HG03045 (cell line): ENCODE data around the gene PIP5K1B.
A peak's percentile ranks its signal among the peaks of the same experiment; 100 is the strongest.
"Not testable (repeated sequence)": the region's sequence is repeated elsewhere in the genome, so short reads cannot be mapped to it uniquely, and the experiment has no call there.

ENCODE experiments used
- ATAC-seq: cut with Tn5 transposase; IDR thresholded peaks from one replicate; pipeline ENCODE4 v1.9.1; 2021; ENCODE audit warnings: mild to moderate bottlenecking, moderate library complexity; ENCODE audit not compliant: unreplicated experiment

The PIP5K1B gene

GRCh38 chr9:68704814-68705530 lies at the start of gene PIP5K1B:
Gene PIP5K1B, plus strand, starts transcription at chr9:68705240. Its CDS starts 117,375 bp downstream, at chr9:68822615.
- ATAC-seq, result peak; percentile 80

- no peak for ATAC-seq
These were observed 41.0 kb upstream of the PIP5K1B start for GRCh38 chr9:68664036-68664435.

- ATAC-seq, result no peak
These were observed 36.9 kb upstream of the PIP5K1B start for GRCh38 chr9:68668127-68668526.

- no peak for ATAC-seq
These were observed 35.8 kb upstream of the PIP5K1B start for GRCh38 chr9:68669218-68669617.

- no peak for ATAC-seq
These were observed 32.8 kb upstream of the PIP5K1B start for GRCh38 chr9:68672215-68672614.

GRCh38 chr9:68672625-68673024 lies 32.4 kb upstream of the PIP5K1B start:
- no peak for ATAC-seq

- no peak for ATAC-seq
These were observed 26.6 kb upstream of the PIP5K1B start for GRCh38 chr9:68678430-68678829.

- ATAC-seq, result no peak
These were observed 21.6 kb upstream of the PIP5K1B start for GRCh38 chr9:68683433-68683832.

- no peak for ATAC-seq
These were observed 19.8 kb upstream of the PIP5K1B start for GRCh38 chr9:68685213-68685612.

- peak; percentile 79 for ATAC-seq
These were observed 19.3 kb upstream of the PIP5K1B start for GRCh38 chr9:68685770-68686169.

- ATAC-seq, result no peak
These were observed 15.0 kb upstream of the PIP5K1B start for GRCh38 chr9:68690088-68690487.

- no peak for ATAC-seq
These were observed 12.5 kb upstream of the PIP5K1B start for GRCh38 chr9:68692519-68692918.

GRCh38 chr9:68694125-68694524 lies 10.9 kb upstream of the PIP5K1B start:
- ATAC-seq, result no peak

GRCh38 chr9:68697851-68698250 lies 7.2 kb upstream of the PIP5K1B start:
- no peak for ATAC-seq

GRCh38 chr9:68698943-68699509 lies 6.0 kb upstream of the PIP5K1B start:
- no peak for ATAC-seq

GRCh38 chr9:68699625-68700024 lies 5.4 kb upstream of the PIP5K1B start:
- not testable (repeated sequence) for ATAC-seq

- ATAC-seq, result no peak
These were observed 2.5 kb upstream of the PIP5K1B start for GRCh38 chr9:68702493-68702892.

GRCh38 chr9:68703672-68704071 lies 1.4 kb upstream of the PIP5K1B start:
- ATAC-seq, result no peak

GRCh38 chr9:68704498-68704813 lies 584 bp upstream of the PIP5K1B start:
- ATAC-seq, result no peak

GRCh38 chr9:68705531-68706362 lies 707 bp downstream of the PIP5K1B start:
- peak; percentile 12 for ATAC-seq

- peak; percentile 34 for ATAC-seq
These were observed 1.5 kb downstream of the PIP5K1B start for GRCh38 chr9:68706363-68707201.
